ENCODE measurements around the gene PCGF3. TPM values are rescaled to one million over a fixed set of nuclear protein-coding genes. Genes with fewer than 3 reads are reported as not detected.
A peak's percentile ranks its signal among the peaks of the same experiment; 100 is the strongest.

PCGF3 gene
- total RNA-seq, 1 donor from 2014 or later: 88.1 TPM

- Mint-ChIP-seq H3K27ac (no peak overlapping the region), H3K4me3 (no peak overlapping the region), H3K9me3 (no peaks in the 10 kb centered on the region), H3K36me3 (peaks cover 33% of the 10 kb centered on the region), H3K4me1 (no peaks in the 10 kb centered on the region), H3K27me3 (ENCODE audit: low read depth) (no peaks in the 10 kb centered on the region)
- TF ChIP-seq, protein P1, sequence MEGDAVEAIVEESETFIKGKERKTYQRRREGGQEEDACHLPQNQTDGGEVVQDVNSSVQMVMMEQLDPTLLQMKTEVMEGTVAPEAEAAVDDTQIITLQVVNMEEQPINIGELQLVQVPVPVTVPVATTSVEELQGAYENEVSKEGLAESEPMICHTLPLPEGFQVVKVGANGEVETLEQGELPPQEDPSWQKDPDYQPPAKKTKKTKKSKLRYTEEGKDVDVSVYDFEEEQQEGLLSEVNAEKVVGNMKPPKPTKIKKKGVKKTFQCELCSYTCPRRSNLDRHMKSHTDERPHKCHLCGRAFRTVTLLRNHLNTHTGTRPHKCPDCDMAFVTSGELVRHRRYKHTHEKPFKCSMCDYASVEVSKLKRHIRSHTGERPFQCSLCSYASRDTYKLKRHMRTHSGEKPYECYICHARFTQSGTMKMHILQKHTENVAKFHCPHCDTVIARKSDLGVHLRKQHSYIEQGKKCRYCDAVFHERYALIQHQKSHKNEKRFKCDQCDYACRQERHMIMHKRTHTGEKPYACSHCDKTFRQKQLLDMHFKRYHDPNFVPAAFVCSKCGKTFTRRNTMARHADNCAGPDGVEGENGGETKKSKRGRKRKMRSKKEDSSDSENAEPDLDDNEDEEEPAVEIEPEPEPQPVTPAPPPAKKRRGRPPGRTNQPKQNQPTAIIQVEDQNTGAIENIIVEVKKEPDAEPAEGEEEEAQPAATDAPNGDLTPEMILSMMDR (IDR thresholded peaks at IDR 0.05; ENCODE audit: unreplicated experiment): no peak
- DNase-seq (ENCODE audit: low spot score in 2 of 2, unreplicated experiment in 2 of 2): no peak
These were observed 63.4 kb downstream of the PCGF3 start for GRCh38 chr4:768995-769394.

- Mint-ChIP-seq H3K36me3 (peaks cover 35% of the 10 kb centered on the region), H3K4me1 (peaks cover 2% of the 10 kb centered on the region), H3K27me3 (ENCODE audit: low read depth) (no peaks in the 10 kb centered on the region), H3K4me3 (no peak overlapping the region), H3K27ac (peak overlapping the region; percentile 11), H3K9me3 (no peaks in the 10 kb centered on the region)
- DNase-seq (ENCODE audit: low spot score in 2 of 2, unreplicated experiment in 2 of 2): no peak
- TF ChIP-seq, protein P1 (IDR thresholded peaks at IDR 0.05; ENCODE audit: unreplicated experiment): no peak
These were observed 63.9 kb downstream of the PCGF3 start for GRCh38 chr4:769511-769910.

DNA sequence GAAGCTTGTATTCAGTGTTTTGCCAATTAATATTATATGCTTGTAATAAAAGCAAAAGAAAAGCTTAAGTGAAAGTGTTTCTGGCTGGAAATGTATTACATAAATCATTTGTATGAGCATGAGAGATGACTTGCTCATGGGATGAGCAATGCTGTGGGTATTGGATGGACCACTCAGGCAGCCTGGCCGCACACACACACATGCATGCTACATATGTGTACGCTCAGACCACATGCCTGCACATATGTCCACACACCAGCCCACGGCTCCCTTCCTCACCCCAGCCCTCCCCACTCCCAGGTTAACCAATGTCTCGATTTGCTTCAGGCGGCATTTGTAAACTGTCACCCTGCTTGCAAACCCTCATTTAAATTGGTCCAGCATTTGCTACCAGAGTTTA, 64.4 kb downstream of the PCGF3 start:
- no peaks in the 10 kb centered on the region for H3K27me3 Mint-ChIP-seq (ENCODE audit: low read depth)
- peak overlapping the region; percentile 11 for H3K27ac Mint-ChIP-seq
- TF ChIP-seq, protein P1 (IDR thresholded peaks at IDR 0.05; ENCODE audit: unreplicated experiment): no peak
- peaks cover 2% of the 10 kb centered on the region for H3K4me1 Mint-ChIP-seq
- H3K36me3 Mint-ChIP-seq: peaks cover 36% of the 10 kb centered on the region
- no peaks in the 10 kb centered on the region for H3K9me3 Mint-ChIP-seq
- no peak for DNase-seq (ENCODE audit: low spot score in 2 of 2, unreplicated experiment in 2 of 2)
- H3K4me3 Mint-ChIP-seq: no peak overlapping the region

DNA sequence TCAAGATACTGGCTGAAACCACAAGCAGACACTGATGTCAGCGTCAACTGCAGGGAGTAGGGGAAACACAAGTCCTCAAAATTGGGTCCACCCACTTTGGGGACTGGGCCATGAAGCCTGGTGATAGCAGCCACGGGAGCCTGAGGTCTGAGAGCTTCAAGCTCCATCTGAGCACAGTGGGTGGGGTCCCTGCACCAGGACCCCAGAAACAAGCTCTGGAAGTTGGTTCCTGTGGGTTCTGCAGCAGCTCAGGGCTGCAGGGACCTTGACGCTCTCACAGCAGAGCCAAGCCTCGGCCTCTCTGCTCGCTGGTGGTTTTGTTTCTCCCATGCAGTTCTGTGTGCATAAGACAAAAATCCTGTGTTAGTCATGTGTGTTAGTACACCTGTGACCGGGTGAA, 65.8 kb downstream of the PCGF3 start:
- Mint-ChIP-seq H3K27ac (peak overlapping the region; percentile 72), H3K36me3 (peaks cover 34% of the 10 kb centered on the region), H3K4me3 (no peak overlapping the region), H3K4me1 (peaks cover 6% of the 10 kb centered on the region), H3K9me3 (no peaks in the 10 kb centered on the region), H3K27me3 (ENCODE audit: low read depth) (no peaks in the 10 kb centered on the region)
- TF ChIP-seq, protein P1 (IDR thresholded peaks at IDR 0.05; ENCODE audit: unreplicated experiment): no peak
- DNase-seq (ENCODE audit: low spot score in 2 of 2, unreplicated experiment in 2 of 2): no peak

DNA sequence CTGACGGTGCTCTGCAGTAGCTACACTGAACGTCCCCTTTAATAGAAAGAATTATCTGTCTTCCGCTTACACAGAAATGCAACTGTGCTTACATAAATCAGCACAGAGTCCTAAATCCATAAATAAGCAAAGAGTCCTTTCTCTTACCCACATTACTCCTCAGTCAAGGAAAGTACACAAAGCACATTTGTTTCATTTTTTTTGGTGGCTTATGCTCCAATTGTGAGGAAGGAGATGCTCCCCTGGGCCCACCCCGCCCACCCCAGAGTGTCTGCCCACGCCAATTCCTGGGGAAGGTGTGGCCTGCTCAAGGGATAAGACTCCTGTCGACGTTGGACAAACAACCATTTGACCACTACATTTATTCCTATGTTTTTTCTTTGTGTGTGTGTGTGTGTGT, 66.5 kb downstream of the PCGF3 start:
- Mint-ChIP-seq H3K4me1 (peaks cover 8% of the 10 kb centered on the region), H3K9me3 (no peaks in the 10 kb centered on the region), H3K27ac (peak overlapping the region; percentile 72), H3K27me3 (ENCODE audit: low read depth) (no peaks in the 10 kb centered on the region), H3K36me3 (peaks cover 35% of the 10 kb centered on the region), H3K4me3 (no peak overlapping the region)
- TF ChIP-seq, protein P1 (IDR thresholded peaks at IDR 0.05; ENCODE audit: unreplicated experiment): no peak
- DNase-seq (ENCODE audit: low spot score in 2 of 2, unreplicated experiment in 2 of 2): no peak

- Mint-ChIP-seq H3K9me3 (no peaks in the 10 kb centered on the region), H3K4me3 (no peak overlapping the region), H3K27me3 (ENCODE audit: low read depth) (no peaks in the 10 kb centered on the region), H3K4me1 (peaks cover 8% of the 10 kb centered on the region), H3K36me3 (peaks cover 36% of the 10 kb centered on the region), H3K27ac (no peak overlapping the region)
- no peak for DNase-seq (ENCODE audit: low spot score in 2 of 2, unreplicated experiment in 2 of 2)
- TF ChIP-seq, protein P1 (IDR thresholded peaks at IDR 0.05; ENCODE audit: unreplicated experiment): no peak
These were observed 67.1 kb downstream of the PCGF3 start for GRCh38 chr4:772776-773175.
